ENCODE results near the gene LGALS7.

DNA sequence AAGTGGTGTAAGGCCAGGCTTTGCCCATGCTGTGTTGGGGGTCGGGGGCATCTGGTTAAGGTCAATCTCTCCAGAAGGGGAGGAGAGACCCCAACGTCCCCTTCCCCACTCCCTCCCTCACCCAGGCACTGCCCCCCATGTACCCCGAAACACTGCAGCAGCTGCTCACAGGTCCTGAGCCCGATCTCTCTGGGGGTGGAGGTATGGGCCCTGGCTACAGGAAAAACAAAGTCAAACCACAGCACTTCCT is 39.2 kb downstream of the LGALS7 start:
- TF ChIP-seq, protein P1, sequence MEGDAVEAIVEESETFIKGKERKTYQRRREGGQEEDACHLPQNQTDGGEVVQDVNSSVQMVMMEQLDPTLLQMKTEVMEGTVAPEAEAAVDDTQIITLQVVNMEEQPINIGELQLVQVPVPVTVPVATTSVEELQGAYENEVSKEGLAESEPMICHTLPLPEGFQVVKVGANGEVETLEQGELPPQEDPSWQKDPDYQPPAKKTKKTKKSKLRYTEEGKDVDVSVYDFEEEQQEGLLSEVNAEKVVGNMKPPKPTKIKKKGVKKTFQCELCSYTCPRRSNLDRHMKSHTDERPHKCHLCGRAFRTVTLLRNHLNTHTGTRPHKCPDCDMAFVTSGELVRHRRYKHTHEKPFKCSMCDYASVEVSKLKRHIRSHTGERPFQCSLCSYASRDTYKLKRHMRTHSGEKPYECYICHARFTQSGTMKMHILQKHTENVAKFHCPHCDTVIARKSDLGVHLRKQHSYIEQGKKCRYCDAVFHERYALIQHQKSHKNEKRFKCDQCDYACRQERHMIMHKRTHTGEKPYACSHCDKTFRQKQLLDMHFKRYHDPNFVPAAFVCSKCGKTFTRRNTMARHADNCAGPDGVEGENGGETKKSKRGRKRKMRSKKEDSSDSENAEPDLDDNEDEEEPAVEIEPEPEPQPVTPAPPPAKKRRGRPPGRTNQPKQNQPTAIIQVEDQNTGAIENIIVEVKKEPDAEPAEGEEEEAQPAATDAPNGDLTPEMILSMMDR (IDR thresholded peaks at IDR 0.05; ENCODE audit: insufficient read depth, low read length, poor library complexity, severe bottlenecking) = no peak
- TF ChIP-seq EZH2phosphoT487 (conservative IDR thresholded peaks at IDR 0.05; ENCODE audit: low read length) = no peak

Measured in SU-DHL-6 (cell line).